Left ventricle myocardium inferior (tissue), 1 donor: Measurements from ENCODE around the gene MPP2. TPM values are rescaled to one million over a fixed set of nuclear protein-coding genes. Genes with fewer than 3 reads are reported as not detected.

ENCODE experiments used
- DNase-seq: peaks from one replicate; pipeline ENCODE4 v3.0.0-alpha.2; 2020
- H3K27ac ChIP-seq: fragments of 200-600 bp; replicated peaks from 2 replicates; pipeline ENCODE4 v1.8.0; 2021
- H3K27me3 ChIP-seq: fragments of 200-600 bp; 2 replicates; pipeline ENCODE4 v1.8.0; 2021; ENCODE audit warnings: low read depth
- H3K36me3 ChIP-seq: fragments of 200-600 bp; 2 replicates; pipeline ENCODE4 v1.8.0; 2021
- H3K4me1 ChIP-seq: fragments of 200-600 bp; 2 replicates; pipeline ENCODE4 v1.8.0; 2021
- H3K4me3 ChIP-seq: fragments of 200-600 bp; 2 replicates; pipeline ENCODE4 v1.8.0; 2021; ENCODE audit warnings: mild to moderate bottlenecking, moderate library complexity
- H3K9me3 ChIP-seq: fragments of 200-600 bp; replicated peaks from 2 replicates; pipeline ENCODE4 v1.8.0; 2021
- intact Hi-C: fragments of 100-400 bp; cut with micrococcal nuclease; formaldehyde crosslinking; loops from one replicate; pipeline ENCODE4 v1.11.0; 2022
- total RNA-seq: library from RNA; stranded (reverse); fragmentation: NEBNext Ultra II Directional; extraction: Animal tissue kit (Norgen Biotek cat#: 25700); gene quantifications from one replicate; pipeline ENCODE4 v1.2.1, GENCODE V29; 2021
- TF ChIP-seq, protein P1 (sequence below): fragments of 200-600 bp; IDR thresholded peaks from 2 replicates; pipeline ENCODE4 v1.8.0; 2021; ENCODE audit warnings: antibody characterized with exemption, mild to moderate bottlenecking, borderline replicate concordance
- donor health status: DM: no; HTN: yes; CAD: no; lungs with severe emphysema.

The MPP2 gene
- total RNA-seq, 1 donor from 2014 or later, result 12.1 TPM

DNA sequence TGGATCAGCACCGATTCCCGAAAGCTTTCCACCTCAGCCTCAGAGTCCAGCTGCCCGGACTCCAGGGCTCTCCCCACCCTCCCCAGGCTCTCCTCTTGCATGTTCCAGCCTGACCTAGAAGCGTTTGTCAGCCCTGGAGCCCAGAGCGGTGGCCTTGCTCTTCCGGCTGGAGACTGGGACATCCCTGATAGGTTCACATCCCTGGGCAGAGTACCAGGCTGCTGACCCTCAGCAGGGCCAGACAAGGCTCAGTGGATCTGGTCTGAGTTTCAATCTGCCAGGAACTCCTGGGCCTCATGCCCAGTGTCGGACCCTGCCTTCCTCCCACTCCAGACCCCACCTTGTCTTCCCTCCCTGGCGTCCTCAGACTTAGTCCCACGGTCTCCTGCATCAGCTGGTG lies 45.4 kb downstream of the MPP2 start:
- peaks cover 54% of the 10 kb centered on the region for H3K4me1 ChIP-seq
- intact Hi-C loops, result no loop called here
- no peak for DNase-seq
- peak overlapping the region; percentile 72 for H3K27ac ChIP-seq
- H3K36me3 ChIP-seq, result no peaks in the 10 kb centered on the region
- no peaks in the 10 kb centered on the region for H3K9me3 ChIP-seq
- H3K27me3 ChIP-seq, result no peaks in the 10 kb centered on the region
- TF ChIP-seq, protein P1, sequence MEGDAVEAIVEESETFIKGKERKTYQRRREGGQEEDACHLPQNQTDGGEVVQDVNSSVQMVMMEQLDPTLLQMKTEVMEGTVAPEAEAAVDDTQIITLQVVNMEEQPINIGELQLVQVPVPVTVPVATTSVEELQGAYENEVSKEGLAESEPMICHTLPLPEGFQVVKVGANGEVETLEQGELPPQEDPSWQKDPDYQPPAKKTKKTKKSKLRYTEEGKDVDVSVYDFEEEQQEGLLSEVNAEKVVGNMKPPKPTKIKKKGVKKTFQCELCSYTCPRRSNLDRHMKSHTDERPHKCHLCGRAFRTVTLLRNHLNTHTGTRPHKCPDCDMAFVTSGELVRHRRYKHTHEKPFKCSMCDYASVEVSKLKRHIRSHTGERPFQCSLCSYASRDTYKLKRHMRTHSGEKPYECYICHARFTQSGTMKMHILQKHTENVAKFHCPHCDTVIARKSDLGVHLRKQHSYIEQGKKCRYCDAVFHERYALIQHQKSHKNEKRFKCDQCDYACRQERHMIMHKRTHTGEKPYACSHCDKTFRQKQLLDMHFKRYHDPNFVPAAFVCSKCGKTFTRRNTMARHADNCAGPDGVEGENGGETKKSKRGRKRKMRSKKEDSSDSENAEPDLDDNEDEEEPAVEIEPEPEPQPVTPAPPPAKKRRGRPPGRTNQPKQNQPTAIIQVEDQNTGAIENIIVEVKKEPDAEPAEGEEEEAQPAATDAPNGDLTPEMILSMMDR, result no peak
- no peak overlapping the region for H3K4me3 ChIP-seq

DNA sequence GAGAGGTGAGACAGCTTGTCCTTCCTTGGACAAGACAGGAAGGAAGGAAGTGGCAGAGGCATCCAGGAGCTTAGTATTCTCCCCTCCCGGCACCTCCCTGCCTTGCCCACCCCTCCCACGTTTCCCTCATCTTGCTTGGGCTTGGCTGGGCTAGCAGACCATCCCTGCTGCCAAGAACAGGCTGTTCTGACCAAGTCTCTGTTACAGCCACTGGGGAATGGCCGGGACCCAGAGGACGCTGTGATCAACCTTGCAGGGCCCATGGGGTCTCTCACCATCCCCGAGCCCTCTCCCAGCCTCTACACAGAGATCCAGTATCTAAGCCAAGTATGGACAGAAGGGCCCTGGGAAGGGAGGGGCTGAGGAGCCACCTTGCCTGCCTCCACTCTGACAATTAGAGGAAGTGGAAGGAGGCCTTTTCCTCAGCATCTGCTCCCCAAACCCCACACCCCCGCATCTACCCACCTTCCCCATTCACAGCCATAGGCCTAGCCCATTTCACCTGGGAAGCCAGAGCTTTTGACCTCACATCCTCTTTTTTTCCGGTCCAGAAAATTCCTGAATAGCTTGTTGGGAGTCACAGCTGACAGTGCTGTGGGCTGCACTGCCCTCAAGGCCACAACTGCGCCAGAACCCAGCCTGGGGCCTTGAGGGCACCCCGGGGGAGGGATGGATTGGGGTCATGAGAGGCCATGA lies 46.3 kb downstream of the MPP2 start:
- H3K27me3 ChIP-seq, result no peaks in the 10 kb centered on the region
- H3K36me3 ChIP-seq, result no peaks in the 10 kb centered on the region
- peak overlapping the region; percentile 6 for H3K4me3 ChIP-seq
- H3K4me1 ChIP-seq, result peaks cover 63% of the 10 kb centered on the region
- intact Hi-C loops, result no loop called here
- TF ChIP-seq, protein P1, result no peak
- peak overlapping the region; percentile 72 for H3K27ac ChIP-seq
- H3K9me3 ChIP-seq, result no peaks in the 10 kb centered on the region
- DNase-seq, result peak; percentile 73

DNA sequence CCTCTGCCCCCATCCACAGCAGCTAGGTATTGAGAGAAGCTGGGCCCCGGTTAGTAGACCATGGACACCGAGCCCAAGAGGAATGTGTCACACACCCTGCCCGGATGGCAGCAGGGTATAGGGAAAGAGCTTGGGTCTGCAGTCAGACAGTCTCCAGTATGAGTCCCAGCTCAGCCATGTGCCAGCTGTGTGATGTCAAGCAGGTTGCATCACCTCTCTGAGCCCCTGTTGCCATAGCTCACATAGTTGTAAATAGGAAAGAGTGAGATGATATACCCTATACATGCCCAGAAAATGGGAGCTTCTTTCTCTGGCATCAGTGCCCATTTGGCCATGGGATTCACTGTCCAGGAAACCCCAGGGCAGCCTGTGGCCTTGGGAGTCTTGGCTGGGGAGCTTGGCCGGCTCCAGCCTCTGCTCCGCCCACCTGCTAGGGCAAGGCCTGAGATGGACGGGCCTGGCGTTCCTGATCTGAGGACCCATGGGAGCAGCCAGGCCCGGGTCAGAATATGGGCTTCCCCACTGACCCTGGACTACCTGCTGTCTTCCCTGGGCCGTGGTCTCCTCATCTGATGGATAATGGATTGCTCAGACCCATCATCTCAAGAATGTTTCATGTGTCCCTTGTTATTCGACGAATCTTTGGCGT lies 47.1 kb downstream of the MPP2 start:
- no peak for DNase-seq
- TF ChIP-seq, protein P1, result no peak
- H3K27me3 ChIP-seq, result no peaks in the 10 kb centered on the region
- intact Hi-C loops, result no loop called here
- peak overlapping the region; percentile 72 for H3K27ac ChIP-seq
- peak overlapping the region; percentile 6 for H3K4me3 ChIP-seq
- no peaks in the 10 kb centered on the region for H3K36me3 ChIP-seq
- no peaks in the 10 kb centered on the region for H3K9me3 ChIP-seq
- peaks cover 64% of the 10 kb centered on the region for H3K4me1 ChIP-seq

DNA sequence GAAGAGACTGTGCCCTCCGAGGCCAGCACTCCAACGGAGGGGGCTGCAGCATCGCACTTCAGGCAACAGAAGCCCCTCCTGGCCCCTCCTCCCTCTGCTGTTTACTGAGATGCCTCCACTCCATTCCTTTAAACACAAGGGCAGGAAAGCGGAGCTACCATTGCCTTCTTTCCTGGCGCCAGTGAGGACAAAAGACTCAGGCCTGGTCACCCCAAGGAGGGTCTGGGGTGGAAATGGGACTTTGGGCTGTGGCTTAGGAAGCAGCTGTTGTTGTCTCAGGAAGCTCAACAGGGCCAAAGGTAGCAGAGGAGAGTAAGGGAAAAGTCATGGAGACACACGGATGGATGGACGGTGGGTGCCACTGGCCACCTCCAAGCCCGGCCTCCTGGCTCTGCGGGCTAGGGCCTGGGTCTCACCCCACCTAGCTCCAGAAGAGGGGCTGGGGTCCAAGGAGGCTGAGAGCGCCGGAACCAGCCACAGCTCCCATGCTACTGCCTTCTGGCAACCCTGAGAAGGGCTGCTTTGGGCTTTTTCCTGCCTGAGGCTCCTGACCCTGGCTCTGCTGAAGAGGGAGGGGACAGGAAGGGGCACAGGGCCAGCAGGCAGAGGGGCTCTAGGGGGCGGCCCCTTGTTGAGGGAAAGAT lies 49.3 kb downstream of the MPP2 start:
- no peak for DNase-seq
- Histone ChIP-seq H3K9me3 (no peaks in the 10 kb centered on the region), H3K36me3 (no peaks in the 10 kb centered on the region), H3K4me1 (peaks cover 80% of the 10 kb centered on the region), H3K27me3 (no peaks in the 10 kb centered on the region), H3K27ac (peak overlapping the region; percentile 72), H3K4me3 (no peak overlapping the region)
- TF ChIP-seq, protein P1, result no peak
- intact Hi-C loops, result no loop called here

DNA sequence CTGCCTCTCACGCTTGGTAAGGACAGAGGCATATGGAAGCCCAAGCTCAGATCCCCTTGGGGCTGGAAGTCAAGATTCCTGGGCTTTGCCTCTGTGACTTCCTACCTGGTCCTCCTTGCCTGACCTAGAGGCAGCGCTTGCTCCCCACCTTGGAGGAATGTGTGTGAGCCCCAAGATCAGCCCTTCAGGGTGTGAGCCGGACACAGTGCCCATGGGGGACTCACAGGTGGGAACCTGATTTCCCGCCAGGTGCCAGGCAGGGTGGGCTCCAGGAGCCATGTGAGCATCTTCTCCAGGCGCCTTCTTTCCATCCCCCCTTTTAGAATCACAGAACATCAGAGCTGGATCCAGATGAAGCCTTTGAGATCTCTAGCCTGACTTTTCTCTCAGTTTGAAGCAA lies 50.2 kb downstream of the MPP2 start:
- no peaks in the 10 kb centered on the region for H3K36me3 ChIP-seq
- TF ChIP-seq, protein P1, result no peak
- H3K27me3 ChIP-seq, result no peaks in the 10 kb centered on the region
- peaks cover 77% of the 10 kb centered on the region for H3K4me1 ChIP-seq
- intact Hi-C loops, result no loop called here
- H3K27ac ChIP-seq, result peak overlapping the region; percentile 72
- H3K4me3 ChIP-seq, result no peak overlapping the region
- H3K9me3 ChIP-seq, result no peaks in the 10 kb centered on the region
- no peak for DNase-seq
